H1 (cell line): ENCODE data around the gene TBC1D13. TPM values are rescaled to one million over a fixed set of nuclear protein-coding genes. Genes with fewer than 3 reads are reported as not detected.

Experiments used
- CTCF ChIA-PET: fragments of 300-600 bp; sonication (Branson Sonifier 250); formaldehyde crosslinking; loops from one replicate; lab custom pipeline; 2021; ENCODE audit not compliant: partially characterized antibody; lab: Charles Lee
- POLR2A ChIA-PET: fragments of 300-600 bp; sonication (Branson Sonifier 250); formaldehyde crosslinking; loops from one replicate; lab custom pipeline; 2021; ENCODE audit warnings: inconsistent platforms; ENCODE audit not compliant: partially characterized antibody; lab: Charles Lee
- DNase-seq, 2 experiments: peaks; one replicate each; pipeline versions ENCODE4 v3.0.0 to v3.0.0-alpha.2; 2010 to 2022; ENCODE audit warnings: low spot score in 2 of 2, low read depth in 1 of 2, mixed read lengths in 1 of 2
- FAIRE-seq: peaks from 2 replicates; lab custom pipeline; 2011; peaks lifted over from hg19 to GRCh38; lab: Jason Lieb, UNC
- H2AFZ ChIP-seq: 2 replicates; pipeline ENCODE4 v1.8.1; 2012; ENCODE audit warnings: low read length, inconsistent platforms
- H2AK5ac ChIP-seq: 2 replicates; pipeline ENCODE4 v1.6.1; 2013; ENCODE audit warnings: low read depth, low read length
- H2BK120ac ChIP-seq: replicated peaks from 2 replicates; pipeline ENCODE3; 2013; ENCODE audit warnings: low read depth, low read length, inconsistent platforms
- H2BK12ac ChIP-seq: 2 replicates; pipeline ENCODE4 v1.6.1; 2013; ENCODE audit warnings: low read depth, low read length
- H2BK15ac ChIP-seq: 2 replicates; pipeline ENCODE4 v1.6.1; 2013; ENCODE audit warnings: low read length
- H2BK20ac ChIP-seq: 2 replicates; pipeline ENCODE4 v1.6.1; 2013; ENCODE audit warnings: low read length
- H2BK5ac ChIP-seq: 2 replicates; pipeline ENCODE4 v1.6.1; 2013; ENCODE audit warnings: low read depth, low read length
- H3K14ac ChIP-seq: 2 replicates; pipeline ENCODE4 v1.6.1; 2013; ENCODE audit warnings: inconsistent platforms; ENCODE audit not compliant: insufficient read length
- H3K18ac ChIP-seq: 2 replicates; pipeline ENCODE4 v1.6.1; 2013; ENCODE audit warnings: low read length; ENCODE audit errors: extremely low read depth
- H3K23ac ChIP-seq: 2 replicates; pipeline ENCODE4 v1.6.1; 2013; ENCODE audit warnings: inconsistent platforms; ENCODE audit not compliant: insufficient read length
- H3K23me2 ChIP-seq: 2 replicates; pipeline ENCODE4 v1.6.1; 2013; ENCODE audit warnings: low read depth, low read length
- H3K27ac ChIP-seq: 2 replicates; pipeline ENCODE4 v1.6.1; 2011; ENCODE audit warnings: low read depth, low read length, inconsistent platforms
- H3K27me3 ChIP-seq, 4 experiments: replicated peaks in 1 of 4; 1 replicate in 1 of 4; 2 replicates in 3 of 4; pipeline versions ENCODE4 v1.6.1 to v1.8.1; 2011 to 2013; ENCODE audit warnings: low read length in 3 of 4, mild to moderate bottlenecking in 3 of 4, inconsistent platforms in 2 of 4, mixed read lengths in 2 of 4, moderate library complexity in 1 of 4; ENCODE audit not compliant: control insufficient read depth in 3 of 4, insufficient read depth in 3 of 4; ENCODE audit errors: extremely low read depth in 1 of 4
- H3K36me3 ChIP-seq, 4 experiments: 2 replicates each; pipeline versions ENCODE4 v1.6.1 to v1.8.1; 2011 to 2013; ENCODE audit warnings: mild to moderate bottlenecking in 4 of 4, low read length in 3 of 4, moderate library complexity in 2 of 4, control low read depth in 1 of 4, inconsistent platforms in 1 of 4; ENCODE audit not compliant: insufficient read depth in 4 of 4, control insufficient read depth in 2 of 4
- H3K4ac ChIP-seq: replicated peaks from 2 replicates; pipeline ENCODE3; 2013; ENCODE audit warnings: low read length, low read depth, mixed read lengths, inconsistent platforms; ENCODE audit not compliant: insufficient read length
- H3K4me1 ChIP-seq, 4 experiments: replicated peaks in 1 of 4; 1 replicate in 1 of 4; 2 replicates in 3 of 4; pipeline versions ENCODE4 v1.6.1 to v1.8.1; 2011 to 2013; ENCODE audit warnings: low read length in 3 of 4, inconsistent platforms in 2 of 4, mixed read lengths in 1 of 4; ENCODE audit not compliant: insufficient read depth in 4 of 4, control insufficient read depth in 3 of 4
- H3K4me2 ChIP-seq, 2 experiments: 2 replicates each; pipeline versions ENCODE4 v1.6.1 to v1.8.1; 2011 to 2013; ENCODE audit warnings: low read depth in 2 of 2, low read length in 2 of 2, control low read depth in 1 of 2, inconsistent platforms in 1 of 2, mild to moderate bottlenecking in 1 of 2; ENCODE audit not compliant: insufficient read depth in 1 of 2
- H3K4me3 ChIP-seq, 4 experiments: fragments of 200-600, 300-600 bp in 1 of 4; sonication (generic), shearing (Covaris generic), sonication (Bioruptor Twin) in 1 of 4; 2 replicates each; pipeline versions ENCODE4 v1.5.1 to v1.8.1; 2011 to 2016; ENCODE audit warnings: low read length in 4 of 4, low read depth in 3 of 4, control low read depth in 2 of 4, inconsistent platforms in 2 of 4, mild to moderate bottlenecking in 2 of 4, mixed read lengths in 1 of 4, moderate library complexity in 1 of 4; ENCODE audit not compliant: insufficient read depth in 2 of 4; ENCODE audit errors: extremely low read depth in 1 of 4
- H3K56ac ChIP-seq: replicated peaks from 2 replicates; pipeline ENCODE3; 2013; ENCODE audit warnings: low read depth, mild to moderate bottlenecking, mixed read lengths, low read length, inconsistent platforms; ENCODE audit not compliant: insufficient read length
- H3K79me1 ChIP-seq: 2 replicates; pipeline ENCODE4 v1.6.1; 2013; ENCODE audit warnings: low read depth, low read length, control low read depth
- H3K79me2 ChIP-seq, 2 experiments: 2 replicates each; pipeline versions ENCODE4 v1.6.1 to v1.8.1; 2012 to 2013; ENCODE audit warnings: low read length in 2 of 2, mild to moderate bottlenecking in 2 of 2, inconsistent platforms in 1 of 2; ENCODE audit not compliant: insufficient read depth in 2 of 2, control insufficient read depth in 1 of 2
- H3K9ac ChIP-seq, 4 experiments: replicated peaks in 1 of 4; 1 replicate in 1 of 4; 2 replicates in 3 of 4; pipeline versions ENCODE4 v1.6.1 to v1.8.1; 2011 to 2013; ENCODE audit warnings: low read depth in 3 of 4, low read length in 3 of 4, control low read depth in 2 of 4, mild to moderate bottlenecking in 2 of 4, moderate library complexity in 2 of 4, inconsistent platforms in 1 of 4; ENCODE audit errors: extremely low read depth in 1 of 4
- H3K9me3 ChIP-seq, 2 experiments: 2 replicates each; pipeline versions ENCODE4 v1.6.1 to v1.8.1; 2012 to 2013; ENCODE audit warnings: mild to moderate bottlenecking in 2 of 2, moderate library complexity in 2 of 2, control low read depth in 1 of 2, inconsistent platforms in 1 of 2, low read depth in 1 of 2, low read length in 1 of 2, mixed read lengths in 1 of 2; ENCODE audit not compliant: insufficient read depth in 2 of 2
- H4K20me1 ChIP-seq, 2 experiments: replicated peaks in 1 of 2; 2 replicates each; pipeline versions ENCODE3 to v1.8.1; 2011 to 2013; ENCODE audit warnings: inconsistent platforms in 2 of 2, low read length in 2 of 2, mild to moderate bottlenecking in 1 of 2; ENCODE audit not compliant: insufficient read depth in 2 of 2, control insufficient read depth in 1 of 2
- H4K5ac ChIP-seq: 2 replicates; pipeline ENCODE4 v1.6.1; 2013; ENCODE audit warnings: low read length, low read depth, mixed read lengths, inconsistent platforms; ENCODE audit not compliant: insufficient read length
- H4K8ac ChIP-seq: 2 replicates; pipeline ENCODE4 v1.8.0; 2013; ENCODE audit warnings: mild to moderate bottlenecking, moderate library complexity, low read length, inconsistent platforms; ENCODE audit not compliant: insufficient read depth; ENCODE audit errors: extremely low read depth
- H4K91ac ChIP-seq: replicated peaks from 2 replicates; pipeline ENCODE3; 2013; ENCODE audit warnings: low read length, mixed read lengths, inconsistent platforms; ENCODE audit not compliant: insufficient read length
- ATF2 ChIP-seq: IDR thresholded peaks from 2 replicates; pipeline ENCODE4 v1.6.1; 2012; ENCODE audit warnings: low read length, inconsistent platforms
- CHD1 ChIP-seq: IDR thresholded peaks from 2 replicates; pipeline ENCODE4 v1.6.1; 2012; ENCODE audit warnings: low read depth, low read length, improper control_type of control experiment
- CHD2 ChIP-seq: IDR thresholded peaks from 2 replicates; pipeline ENCODE4 v1.6.1; 2012; ENCODE audit warnings: low read length, improper control_type of control experiment
- E2F6 ChIP-seq: IDR thresholded peaks from 2 replicates; pipeline ENCODE4 v1.6.1; 2012; ENCODE audit warnings: inconsistent platforms
- NRF1 ChIP-seq: IDR thresholded peaks from 2 replicates; pipeline ENCODE4 v1.6.1; 2011; ENCODE audit warnings: mild to moderate bottlenecking, low read depth, low read length, improper control_type of control experiment
- PHF8 ChIP-seq: fragments of 200-600 bp; sonication (generic); conservative IDR thresholded peaks from 2 replicates; pipeline ENCODE4 v1.7.1; 2012; ENCODE audit warnings: low read depth, mild to moderate bottlenecking, inconsistent platforms, low read length, moderate library complexity
- POLR2A ChIP-seq, 2 experiments: IDR thresholded peaks; 1 replicate in 1 of 2; 2 replicates in 1 of 2; pipeline ENCODE4 v1.6.1; 2011; ENCODE audit warnings: low read depth in 2 of 2, low read length in 2 of 2, mild to moderate bottlenecking in 2 of 2; ENCODE audit errors: control extremely low read depth in 1 of 2
- SAP30 ChIP-seq: fragments of 300-600 bp; sonication (generic); IDR thresholded peaks from 2 replicates; pipeline ENCODE4 v1.7.1; 2012; ENCODE audit warnings: low read length, moderate library complexity, mild to moderate bottlenecking, inconsistent platforms; ENCODE audit not compliant: insufficient read depth, insufficient replicate concordance
- SP1 ChIP-seq: IDR thresholded peaks from 2 replicates; pipeline ENCODE4 v1.6.1; 2011; ENCODE audit warnings: low read depth, low read length
- SP2 ChIP-seq: IDR thresholded peaks from 2 replicates; pipeline ENCODE4 v1.6.1; 2012; ENCODE audit warnings: mild to moderate bottlenecking, low read length, inconsistent platforms
- WGBS, 2 experiments: shearing (Covaris generic) in 1 of 2; methylation state at CpG; one replicate each; pipeline versions ENCODE4 v1.1.6 to v1.1.7; 2013 to 2015; ENCODE audit warnings: low lambda C conversion rate in 2 of 2, mixed read lengths in 2 of 2, inconsistent platforms in 1 of 2, low coverage in 1 of 2, missing lambda C conversion rate in 1 of 2; ENCODE audit not compliant: insufficient replicate concordance in 2 of 2, insufficient coverage in 1 of 2, insufficient read length in 1 of 2; ENCODE audit errors: extremely low coverage in 1 of 2, missing lambda C conversion rate in 1 of 2; 5-methylcytosine and 5-hydroxymethylcytosine counted together
- polyA plus RNA-seq, 7 experiments: library from polyadenylated mRNA; depleted of rRNA in 3 of 7; stranded (reverse) in 5 of 7; unstranded in 2 of 7; fragments of >200 nt in 5 of 7; fragments of 200-250 nt in 2 of 7; gene quantifications; 1 replicate in 5 of 7; 2 replicates in 1 of 7; 4 replicates in 1 of 7; pipeline versions ENCODE4 v1.2.1 to v1.2.3, GENCODE V29; 2011 to 2013; ENCODE audit warnings: missing spikeins in 2 of 7, mixed read lengths in 2 of 7
- total RNA-seq: library from RNA; stranded (reverse); fragmentation: NEBNext Ultra II Directional; extraction: Animal tissue kit (Norgen Biotek cat#: 25700); gene quantifications from 2 replicates; pipeline ENCODE4 v1.2.1, GENCODE V29; 2021

The TBC1D13 gene
- total and polyA plus RNA-seq, 2 of the 8 experiments (the other 6 are each of a cell fraction or from before 2014, with no cell fraction given): 21.3 to 24.7 TPM

- Histone ChIP-seq H3K79me2 (peaks cover 0 to 12% of the 10 kb centered on the region in 2 experiments; a peak in 2 of 4 replicates), H2BK20ac (no peak overlapping the region), H2BK5ac (peak overlapping the region; percentile 90), H2AK5ac (no peak overlapping the region; the same call in 1 of the 2 replicates), H3K4me2 (peak overlapping the region; percentile 85 to 98), H3K23me2 (peaks cover 12% of the 10 kb centered on the region; the same call in 1 of the 2 replicates), H3K4me1 (peaks cover 0 to 3% (median 1%) of the 10 kb centered on the region in 4 experiments; a peak in 3 of 7 replicates), H3K4ac (no peak overlapping the region), H4K20me1 (peaks cover 0 to 3% of the 10 kb centered on the region in 2 experiments), H3K79me1 (peaks cover 3% of the 10 kb centered on the region; the same call in 1 of the 2 replicates), H3K27ac (peak overlapping the region; percentile 85), H4K8ac (peak overlapping the region; percentile 75; the same call in 1 of the 2 replicates), H2BK120ac (no peak overlapping the region), H3K4me3 (peak overlapping the region; percentile 75 to 97 (median 90)), H3K23ac (no peak overlapping the region), H3K9ac (peak overlapping the region; percentile 86 to 95 (median 88)), H2BK12ac (peak overlapping the region; percentile 85; the same call in 1 of the 2 replicates), H3K27me3 (no peaks in the 10 kb centered on the region), H3K36me3 (no peaks in the 10 kb centered on the region; a peak in 1 of 8 replicates), H4K5ac (peak overlapping the region; percentile 35), H3K14ac (no peak overlapping the region), H4K91ac (no peak overlapping the region), H3K18ac (no peak overlapping the region), H2BK15ac (no peak overlapping the region), H3K9me3 (no peaks in the 10 kb centered on the region), H2AFZ (no peak overlapping the region; the same call in 1 of the 2 replicates), H3K56ac (no peak overlapping the region)
- CTCF ChIA-PET: interaction anchor here (0.6 to 3.4 kb wide), 13 partner anchors 8 to 768 kb away, joined by 3 to 18 read pairs (median 4); partner anchors contain the start of genes SH3GLB2 and TBC1D13
- 4% methylated on average over 26 of the region's 28 CpGs; no CpG with 5 or more reads in 1 of the 2 experiments for WGBS, 2 experiments
- no peak for FAIRE-seq
- DNase-seq: no peak
- POLR2A ChIA-PET: interaction anchor here (0.5 to 3.4 kb wide), 18 partner anchors 9 to 393 kb away, joined by 3 to 20 read pairs (median 4); partner anchors contain the start of genes ENDOG and ZDHHC12
- TF ChIP-seq E2F6 (no peak), NRF1 (no peak), SP2 (no peak), CHD2 (no peak), POLR2A (IDR thresholded peaks at IDR 0.05; ENCODE audit: control extremely low read depth in 1 of 2, low read depth in 2 of 2, low read length in 2 of 2) (peak in 1 of 2 experiments; percentile 42; a peak in 2 of 3 replicates), SP1 (no peak), SAP30 (peak; percentile 20), PHF8 (0 out of 2 replicates have a peak, but pooled peaks have one; percentile 21), ATF2 (no peak), CHD1 (no peak)
These were observed 15.8 kb upstream of the TBC1D13 start for GRCh38 chr9:128771094-128771721.
